Endothelial cell of umbilical vein (primary cell): ENCODE measurements around the gene PTPN22. TPM values are rescaled to one million over a fixed set of nuclear protein-coding genes. Genes with fewer than 3 reads are reported as not detected.

ENCODE experiments used
- BruUV-seq: library from RNA; stranded (reverse); fragments of 400-500 nt; replicated peaks from 2 replicates; lab custom pipeline; 2021; lab: Mats Ljungman, UMichigan
- CTCF ChIA-PET: fragments of 300-600, 350-600 bp; sonication (Branson Sonifier 250); formaldehyde crosslinking; loops from one replicate; lab custom pipeline; 2021; ENCODE audit warnings: antibody characterized with exemption, inconsistent platforms; lab: Charles Lee
- POLR2A ChIA-PET: fragments of 300-600, 350-600 bp; sonication (Branson Sonifier 250); formaldehyde crosslinking; loops from one replicate; lab custom pipeline; 2021; ENCODE audit warnings: antibody characterized with exemption, inconsistent platforms; lab: Charles Lee
- DNase-seq: peaks from one replicate; pipeline ENCODE4 v3.0.0-alpha.2; 2011; ENCODE audit warnings: low read depth, low spot score
- FAIRE-seq: peaks from 2 replicates; lab custom pipeline; 2011; peaks lifted over from hg19 to GRCh38; lab: Jason Lieb, UNC
- H2AFZ ChIP-seq: 2 replicates; pipeline ENCODE4 v1.6.0; 2012; ENCODE audit warnings: low read depth, low read length, control low read depth, inconsistent platforms
- H3K27ac ChIP-seq: 2 replicates; pipeline ENCODE4 v1.5.1; 2011; ENCODE audit warnings: low read depth, mild to moderate bottlenecking, control low read depth, low read length, moderate library complexity; ENCODE audit not compliant: insufficient read depth
- H3K27me3 ChIP-seq, 2 experiments: 2 replicates each; pipeline versions ENCODE4 v1.6.0 to v1.6.1; 2011; ENCODE audit warnings: low read length in 2 of 2, mixed read lengths in 1 of 2; ENCODE audit not compliant: control insufficient read depth in 2 of 2, insufficient read depth in 2 of 2
- H3K36me3 ChIP-seq, 2 experiments: 2 replicates in 1 of 2; 3 replicates in 1 of 2; pipeline ENCODE4 v1.5.1; 2011; ENCODE audit warnings: low read length in 2 of 2, mild to moderate bottlenecking in 1 of 2, moderate library complexity in 1 of 2; ENCODE audit not compliant: control insufficient read depth in 2 of 2, insufficient read depth in 2 of 2; ENCODE audit errors: extremely low read depth in 1 of 2
- H3K4me1 ChIP-seq: 3 replicates; pipeline ENCODE4 v1.5.1; 2011; ENCODE audit warnings: mild to moderate bottlenecking, low read length; ENCODE audit not compliant: control insufficient read depth, insufficient read depth; ENCODE audit errors: extremely low read depth
- H3K4me2 ChIP-seq: 2 replicates; pipeline ENCODE4 v1.6.1; 2011; ENCODE audit warnings: low read length, control low read depth, mixed read lengths; ENCODE audit not compliant: insufficient read depth
- H3K4me3 ChIP-seq, 3 experiments: fragments of 200-600 bp in 1 of 3; sonication (generic), shearing (Covaris generic) in 1 of 3; replicated peaks in 1 of 3; 2 replicates each; pipeline ENCODE4 v1.5.1; 2011 to 2016; ENCODE audit warnings: control low read depth in 3 of 3, low read length in 3 of 3, mild to moderate bottlenecking in 2 of 3, inconsistent platforms in 1 of 3, low read depth in 1 of 3, moderate library complexity in 1 of 3; ENCODE audit not compliant: insufficient read depth in 1 of 3
- H3K79me2 ChIP-seq: 2 replicates; pipeline ENCODE4 v1.6.0; 2012; ENCODE audit warnings: low read length, inconsistent platforms; ENCODE audit not compliant: control insufficient read depth, insufficient read depth
- H3K9ac ChIP-seq: replicated peaks from 2 replicates; pipeline ENCODE3; 2011; ENCODE audit warnings: low read length, control low read depth; ENCODE audit not compliant: insufficient read depth; ENCODE audit errors: extremely low read depth
- H3K9me1 ChIP-seq: replicated peaks from 3 replicates; pipeline ENCODE4 v1.6.0; 2011; ENCODE audit warnings: mild to moderate bottlenecking, low read length; ENCODE audit not compliant: control insufficient read depth, insufficient read depth; ENCODE audit errors: extremely low read depth
- H3K9me3 ChIP-seq: replicated peaks from 2 replicates; pipeline ENCODE4 v1.5.1; 2012; ENCODE audit warnings: low read length, inconsistent platforms; ENCODE audit not compliant: control insufficient read depth, insufficient read depth
- H4K20me1 ChIP-seq: replicated peaks from 2 replicates; pipeline ENCODE3; 2011; ENCODE audit warnings: mild to moderate bottlenecking, low read length; ENCODE audit not compliant: control insufficient read depth, insufficient read depth; ENCODE audit errors: extremely low read depth
- EZH2 ChIP-seq: IDR thresholded peaks from 2 replicates; pipeline ENCODE4 v1.6.1; 2012; ENCODE audit warnings: borderline replicate concordance, low read depth, mild to moderate bottlenecking, moderate library complexity, low read length, inconsistent platforms; ENCODE audit not compliant: severe bottlenecking
- FOS ChIP-seq: IDR thresholded peaks from 2 replicates; pipeline ENCODE4 v1.6.1; 2011; ENCODE audit warnings: mild to moderate bottlenecking, low read length, moderate library complexity, borderline replicate concordance; ENCODE audit not compliant: insufficient read depth
- GATA2 ChIP-seq: IDR thresholded peaks from 2 replicates; pipeline ENCODE4 v1.7.0; 2011; ENCODE audit warnings: low read depth, mild to moderate bottlenecking, moderate library complexity, mixed read lengths, low read length; ENCODE audit not compliant: insufficient read length, insufficient read depth
- JUN ChIP-seq: IDR thresholded peaks from 2 replicates; pipeline ENCODE4 v1.6.1; 2011; ENCODE audit warnings: borderline replicate concordance, low read depth; ENCODE audit not compliant: insufficient read length, insufficient read depth
- MYC ChIP-seq: IDR thresholded peaks from one replicate; pipeline ENCODE4 v1.6.1; 2011; ENCODE audit warnings: mild to moderate bottlenecking, low read depth, low read length
- POLR2A ChIP-seq: IDR thresholded peaks from 2 replicates; pipeline ENCODE4 v1.6.1; 2012; ENCODE audit warnings: low read depth, mild to moderate bottlenecking, control low read depth, low read length
- POLR2AphosphoS5 ChIP-seq: IDR thresholded peaks from 2 replicates; pipeline ENCODE4 v1.6.1; 2012; ENCODE audit warnings: low read depth, mild to moderate bottlenecking, control low read depth, low read length, moderate library complexity; ENCODE audit not compliant: insufficient read depth
- dilution Hi-C: fragments of 300-500 bp; cut with MboI; formaldehyde crosslinking; loops from one replicate; pipeline ENCODE4 v1.15.0; 2019; ENCODE audit warnings: low sequenced_read_pairs; ENCODE audit not compliant: extremely low pct_ligation_motif_present
- intact Hi-C: fragments of 100-400 bp; cut with micrococcal nuclease; formaldehyde crosslinking; loops from one replicate; pipeline ENCODE4 v1.10.0; 2022
- polyA plus RNA-seq, 4 experiments: library from polyadenylated mRNA; depleted of rRNA in 3 of 4; stranded (reverse) in 3 of 4; unstranded in 1 of 4; fragments of >200 nt; gene quantifications; 2 replicates each; pipeline versions ENCODE4 v1.2.1 to v1.2.3, GENCODE V29; 2011 to 2012; ENCODE audit warnings: missing spikeins in 1 of 4
- total RNA-seq: library from RNA; stranded (reverse); gene quantifications from 2 replicates; pipeline ENCODE4 v1.2.3, GENCODE V29; 2021
- TF ChIP-seq, protein P1 (sequence below), 2 donors: IDR thresholded peaks; 1 replicate in 1 of 2; 2 replicates in 1 of 2; pipeline ENCODE4 v1.5.1; 2011; ENCODE audit warnings: low read length in 2 of 2, mild to moderate bottlenecking in 2 of 2, moderate library complexity in 2 of 2, control low read depth in 1 of 2, inconsistent platforms in 1 of 2, low read depth in 1 of 2; ENCODE audit not compliant: insufficient read depth in 1 of 2; ENCODE audit errors: extremely low read depth in 1 of 2
- TF ChIP-seq, protein P2 (sequence below): IDR thresholded peaks from 2 replicates; pipeline ENCODE4 v1.6.1; 2011; ENCODE audit not compliant: insufficient read depth, insufficient read length

Gene PTPN22
- total and polyA plus RNA-seq, 2 donors (not counting 3 experiments of a cell fraction or from before 2014, with no cell fraction given): not detected

DNA sequence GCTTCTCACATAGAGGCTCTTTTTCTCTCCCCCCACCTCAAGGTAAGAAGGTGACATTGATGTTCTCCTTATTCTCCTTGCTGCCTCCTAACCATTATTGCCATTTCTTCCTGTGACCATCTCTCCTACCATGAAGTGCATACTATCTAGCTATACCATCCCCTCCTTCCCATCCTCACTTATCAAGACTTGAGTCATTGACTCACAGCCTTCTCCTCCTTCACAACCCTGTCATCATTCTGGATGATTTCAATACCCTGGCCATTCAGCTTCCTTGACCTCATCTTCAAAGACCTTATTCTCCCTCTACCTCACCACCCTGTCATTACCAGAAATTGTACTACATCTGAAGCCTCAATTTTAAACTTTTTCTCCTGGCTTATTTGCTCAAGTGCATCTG lies 46.7 kb upstream of the PTPN22 start:
- no peak for FAIRE-seq
- CTCF ChIA-PET: interaction anchor here (1.4 kb wide), 1 partner anchor 83 kb away, joined by 3 read pairs; no protein-coding TSS in a partner anchor

More for the DNA sequence above, 46.7 kb upstream of the PTPN22 start:
- Histone ChIP-seq H3K9ac (no peak overlapping the region), H3K36me3 (no peaks in the 10 kb centered on the region), H3K27ac (no peak overlapping the region), H2AFZ (no peak overlapping the region), H4K20me1 (no peaks in the 10 kb centered on the region), H3K4me1 (no peaks in the 10 kb centered on the region), H3K9me3 (no peaks in the 10 kb centered on the region), H3K4me2 (no peak overlapping the region), H3K4me3 (no peak overlapping the region), H3K9me1 (no peaks in the 10 kb centered on the region), H3K79me2 (no peaks in the 10 kb centered on the region), H3K27me3 (peaks cover 2% of the 10 kb centered on the region in 2 experiments)
- BruUV-seq: no TSS peak
- no peak for DNase-seq
- TF ChIP-seq GATA2 (no peak), FOS (no peak), JUN (no peak), POLR2AphosphoS5 (no peak), MYC (no peak), POLR2A (no peak), EZH2 (no peak)
- TF ChIP-seq, protein P1, sequence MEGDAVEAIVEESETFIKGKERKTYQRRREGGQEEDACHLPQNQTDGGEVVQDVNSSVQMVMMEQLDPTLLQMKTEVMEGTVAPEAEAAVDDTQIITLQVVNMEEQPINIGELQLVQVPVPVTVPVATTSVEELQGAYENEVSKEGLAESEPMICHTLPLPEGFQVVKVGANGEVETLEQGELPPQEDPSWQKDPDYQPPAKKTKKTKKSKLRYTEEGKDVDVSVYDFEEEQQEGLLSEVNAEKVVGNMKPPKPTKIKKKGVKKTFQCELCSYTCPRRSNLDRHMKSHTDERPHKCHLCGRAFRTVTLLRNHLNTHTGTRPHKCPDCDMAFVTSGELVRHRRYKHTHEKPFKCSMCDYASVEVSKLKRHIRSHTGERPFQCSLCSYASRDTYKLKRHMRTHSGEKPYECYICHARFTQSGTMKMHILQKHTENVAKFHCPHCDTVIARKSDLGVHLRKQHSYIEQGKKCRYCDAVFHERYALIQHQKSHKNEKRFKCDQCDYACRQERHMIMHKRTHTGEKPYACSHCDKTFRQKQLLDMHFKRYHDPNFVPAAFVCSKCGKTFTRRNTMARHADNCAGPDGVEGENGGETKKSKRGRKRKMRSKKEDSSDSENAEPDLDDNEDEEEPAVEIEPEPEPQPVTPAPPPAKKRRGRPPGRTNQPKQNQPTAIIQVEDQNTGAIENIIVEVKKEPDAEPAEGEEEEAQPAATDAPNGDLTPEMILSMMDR (IDR thresholded peaks at IDR 0.05; ENCODE audit: extremely low read depth in 1 of 2, insufficient read depth in 1 of 2, low read depth in 1 of 2, low read length in 2 of 2): no peak
- TF ChIP-seq, protein P2, sequence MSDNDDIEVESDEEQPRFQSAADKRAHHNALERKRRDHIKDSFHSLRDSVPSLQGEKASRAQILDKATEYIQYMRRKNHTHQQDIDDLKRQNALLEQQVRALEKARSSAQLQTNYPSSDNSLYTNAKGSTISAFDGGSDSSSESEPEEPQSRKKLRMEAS: no peak
- POLR2A ChIA-PET: no interaction called here
- dilution Hi-C loops: no loop called here
- intact Hi-C loops: no loop called here
